ENCODE results near the gene FASTK. TPM values are rescaled to one million over a fixed set of nuclear protein-coding genes. Genes with fewer than 3 reads are reported as not detected.

Gene FASTK, protein sequence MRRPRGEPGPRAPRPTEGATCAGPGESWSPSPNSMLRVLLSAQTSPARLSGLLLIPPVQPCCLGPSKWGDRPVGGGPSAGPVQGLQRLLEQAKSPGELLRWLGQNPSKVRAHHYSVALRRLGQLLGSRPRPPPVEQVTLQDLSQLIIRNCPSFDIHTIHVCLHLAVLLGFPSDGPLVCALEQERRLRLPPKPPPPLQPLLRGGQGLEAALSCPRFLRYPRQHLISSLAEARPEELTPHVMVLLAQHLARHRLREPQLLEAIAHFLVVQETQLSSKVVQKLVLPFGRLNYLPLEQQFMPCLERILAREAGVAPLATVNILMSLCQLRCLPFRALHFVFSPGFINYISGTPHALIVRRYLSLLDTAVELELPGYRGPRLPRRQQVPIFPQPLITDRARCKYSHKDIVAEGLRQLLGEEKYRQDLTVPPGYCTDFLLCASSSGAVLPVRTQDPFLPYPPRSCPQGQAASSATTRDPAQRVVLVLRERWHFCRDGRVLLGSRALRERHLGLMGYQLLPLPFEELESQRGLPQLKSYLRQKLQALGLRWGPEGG
- 36.0 and 38.9 TPM in 2 replicates for total RNA-seq

DNA sequence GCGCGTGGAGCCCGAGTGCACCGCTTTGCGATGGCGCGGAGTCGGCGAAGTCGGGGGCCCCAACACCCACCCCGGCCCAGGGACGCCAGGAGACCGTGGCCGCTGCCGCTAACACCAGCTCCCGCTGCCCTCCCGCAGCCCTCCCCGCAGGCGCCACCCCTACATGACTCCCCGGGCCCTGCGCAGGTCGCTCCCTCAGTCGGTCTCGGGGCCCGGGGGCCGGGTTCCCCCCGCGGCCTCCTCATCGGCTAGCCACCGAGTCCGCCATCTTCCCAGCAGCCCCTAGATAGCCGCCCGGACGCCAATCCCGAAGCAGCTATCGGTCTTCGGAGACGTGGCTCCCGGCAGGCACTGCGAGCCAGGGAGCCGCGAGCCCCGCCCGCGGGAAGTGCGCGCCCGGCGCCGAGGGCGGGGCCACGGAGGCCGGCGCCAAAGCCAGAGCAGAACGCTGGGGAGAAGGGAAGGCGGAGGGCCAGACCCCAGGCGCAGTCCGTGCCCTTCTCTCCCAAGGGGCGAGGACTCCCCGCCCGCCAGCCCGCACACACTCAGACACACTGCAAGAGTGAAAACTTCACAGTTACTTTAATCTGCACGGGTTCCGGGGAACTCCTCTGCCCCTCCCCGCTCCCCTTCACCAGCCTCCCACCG, at the start of gene FASTK:
Gene FASTK (minus strand): TSS at position 288 of the 648 bp plus-strand sequence. CDS start 43 bp downstream, at position 245.
- peak; percentile 87 to 93 for DNase-seq (ENCODE audit: low read depth in 2 of 2)

DNA sequence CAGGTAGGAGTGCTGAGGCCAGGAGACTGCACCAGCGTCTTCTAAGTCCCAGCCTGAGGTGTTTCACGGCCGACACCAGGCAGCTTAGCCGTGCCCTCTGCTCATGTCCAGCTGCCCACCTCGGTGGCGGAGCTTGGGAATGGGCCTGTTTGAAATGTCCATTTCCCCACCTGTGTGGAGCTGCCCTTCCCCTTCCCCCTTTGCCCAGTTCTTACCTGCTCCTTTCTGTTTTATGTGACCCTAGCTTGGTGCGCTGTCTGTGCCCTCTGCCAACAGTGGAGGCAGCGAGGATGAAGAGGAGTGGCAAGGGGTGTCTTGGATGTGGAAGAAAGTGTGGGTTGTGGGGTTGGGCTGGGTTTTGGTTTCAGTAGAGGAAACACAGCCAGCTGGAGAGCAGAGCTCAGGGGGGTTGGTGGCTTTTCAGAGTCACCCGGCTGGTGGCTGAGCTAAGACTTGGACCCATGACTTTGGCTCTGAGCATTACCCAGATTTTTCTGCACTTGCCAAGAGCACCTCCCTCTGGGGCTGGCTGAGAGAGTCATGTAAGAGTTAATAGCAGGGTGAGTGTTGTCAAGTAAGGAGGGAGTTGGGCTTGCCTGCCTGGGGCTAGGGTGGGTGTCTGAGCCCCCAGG, 49.5 kb upstream of the FASTK start:
- DNase-seq (ENCODE audit: low read depth in 2 of 2) = no peak

DNA sequence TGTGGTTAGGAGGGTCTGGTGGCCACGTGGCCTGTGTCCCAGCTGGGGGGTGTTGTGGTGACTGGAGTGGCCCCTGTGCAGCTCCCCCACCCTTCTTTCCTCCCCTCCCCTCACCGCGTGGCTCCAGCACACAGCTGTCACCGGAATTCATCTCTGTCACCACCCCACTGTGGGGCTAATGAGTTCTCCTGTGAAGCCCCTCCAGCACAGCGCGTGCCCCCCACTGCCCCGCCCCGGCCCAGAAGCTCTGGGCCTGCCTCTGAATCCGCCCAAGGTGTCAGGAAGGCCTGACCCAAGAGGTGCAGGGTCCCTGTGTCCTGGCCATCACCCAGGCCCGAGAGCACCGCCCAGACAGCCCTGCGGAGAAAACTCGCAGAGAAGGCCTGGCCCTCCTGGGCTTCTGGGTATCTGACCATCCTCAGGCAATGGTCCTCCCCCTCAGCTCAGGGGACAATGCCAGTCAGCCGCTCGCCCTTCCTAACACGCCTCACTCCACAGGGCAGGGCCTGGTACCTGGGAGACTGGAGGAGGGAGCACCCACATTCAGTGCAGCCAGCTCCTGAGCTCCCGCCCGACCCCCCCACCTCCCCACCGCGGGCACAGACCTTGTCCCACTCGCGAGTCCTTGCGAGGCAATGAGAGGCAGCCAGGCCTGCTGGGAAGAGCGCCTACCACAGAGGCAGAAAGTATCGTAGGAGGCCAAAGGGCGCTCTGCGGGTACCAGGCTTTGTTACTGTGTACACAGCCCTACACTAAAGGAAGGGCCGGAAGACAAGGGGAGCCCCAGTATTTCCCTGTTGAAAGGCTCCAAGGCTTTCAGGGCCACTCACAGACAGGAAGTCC, 48.7 kb upstream of the FASTK start:
- no peak for DNase-seq (ENCODE audit: low read depth in 2 of 2)

DNA sequence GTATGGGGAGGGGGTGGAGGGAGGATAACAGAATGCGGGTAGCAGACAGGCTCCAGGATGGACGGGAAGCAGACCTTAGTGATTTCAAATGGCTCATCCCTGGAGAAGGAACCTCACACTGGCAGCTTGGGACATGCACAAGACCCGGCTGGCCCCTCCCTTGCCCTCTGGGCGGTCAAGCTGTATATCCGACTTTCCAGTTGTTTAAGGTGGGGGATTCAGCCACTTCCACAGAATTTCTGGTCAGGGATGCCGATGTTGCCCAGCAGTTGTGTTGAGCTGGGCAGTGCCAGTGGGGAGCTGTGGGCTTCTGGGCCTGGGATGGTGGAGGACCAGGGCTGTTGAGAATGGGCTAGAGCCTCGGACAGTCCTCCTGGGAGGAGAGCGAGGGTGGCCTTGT, 48.1 kb upstream of the FASTK start:
- no peak for DNase-seq (ENCODE audit: low read depth in 2 of 2)

DNA sequence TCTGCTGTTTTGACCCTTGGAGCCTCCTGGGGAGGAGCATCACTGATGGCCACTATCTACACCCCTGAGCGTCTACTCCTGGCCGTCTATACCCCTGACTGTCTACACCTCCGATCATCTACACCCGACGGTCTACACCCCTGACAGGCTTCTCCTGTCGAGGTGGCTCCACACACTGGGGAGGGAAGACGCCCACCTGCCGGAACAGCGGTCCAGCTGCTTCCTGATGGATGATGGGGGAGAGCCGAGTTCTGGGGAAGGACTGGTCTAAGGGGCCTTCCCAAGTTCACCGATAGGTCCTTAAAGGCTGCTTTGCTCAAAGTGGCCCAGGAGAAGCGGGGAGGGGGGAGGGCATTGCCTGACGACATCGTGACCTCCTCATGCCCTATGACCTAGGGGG, 47.5 kb upstream of the FASTK start:
- no peak for DNase-seq (ENCODE audit: low read depth in 2 of 2)

DNA sequence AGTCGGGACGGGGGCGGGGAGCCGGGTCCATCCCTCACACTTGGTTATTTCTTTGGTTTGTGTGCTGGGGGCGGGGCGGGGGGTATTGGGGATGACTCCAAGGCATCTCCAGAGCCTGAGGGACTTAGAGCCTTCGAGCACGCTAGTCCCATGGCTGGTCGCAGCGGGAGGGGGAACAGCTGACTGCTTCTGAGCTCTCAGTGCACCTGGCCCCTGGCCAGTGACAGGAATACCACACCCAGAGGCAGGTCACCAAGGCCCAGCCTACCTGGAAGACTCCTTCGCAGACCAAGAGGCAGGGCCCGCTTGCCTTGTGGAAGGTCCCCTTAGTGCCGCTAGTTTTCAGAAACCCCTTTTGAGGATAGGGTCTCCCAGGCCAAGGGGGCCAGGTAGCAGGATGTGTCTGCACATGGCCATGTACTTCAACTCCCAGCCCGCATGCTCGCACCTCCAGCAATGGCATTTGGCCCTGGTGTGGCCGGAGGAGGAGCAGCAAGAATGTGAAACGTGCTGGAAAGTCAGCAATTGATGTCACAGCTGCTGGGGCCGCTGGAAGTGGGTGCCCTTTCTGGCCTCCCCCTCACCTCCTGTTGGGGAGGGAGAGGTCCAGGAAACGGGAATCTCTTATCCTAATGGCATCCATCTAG, 46.0 kb upstream of the FASTK start:
- DNase-seq (ENCODE audit: low read depth in 2 of 2) = no peak

DNA sequence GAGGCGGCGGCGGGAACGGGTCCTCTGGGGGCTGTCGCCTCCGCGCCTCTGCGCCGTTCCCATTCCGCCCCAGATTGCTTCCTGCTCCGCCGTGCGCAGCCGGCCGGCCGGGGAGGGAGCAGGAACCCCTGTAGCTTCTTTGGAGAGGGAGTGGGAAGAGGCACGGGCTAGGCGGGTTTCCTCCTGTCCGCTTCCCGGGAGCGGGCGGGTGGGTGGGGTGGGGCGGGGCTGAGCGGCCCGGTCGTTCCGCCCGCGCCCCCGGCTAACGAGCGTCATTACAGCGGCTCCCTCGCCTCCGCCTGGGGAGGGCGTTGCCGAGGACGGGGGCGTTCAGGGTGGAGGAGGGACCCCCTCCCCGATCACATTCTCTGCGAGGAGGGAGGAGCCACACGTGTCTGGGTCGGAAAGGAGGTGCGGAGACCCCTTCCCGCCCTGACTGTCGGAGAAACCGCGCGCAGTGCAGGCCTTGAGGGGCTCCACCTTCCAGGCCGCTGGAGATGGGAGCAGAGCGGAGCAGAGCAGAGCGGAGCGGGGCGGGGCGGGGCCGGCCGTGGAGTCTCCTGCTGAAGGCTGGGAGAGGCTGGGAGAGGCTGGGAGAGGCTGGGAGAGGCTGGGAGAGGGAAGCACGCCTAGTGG, 45.4 kb upstream of the FASTK start:
- no peak for DNase-seq (ENCODE audit: low read depth in 2 of 2)

DNA sequence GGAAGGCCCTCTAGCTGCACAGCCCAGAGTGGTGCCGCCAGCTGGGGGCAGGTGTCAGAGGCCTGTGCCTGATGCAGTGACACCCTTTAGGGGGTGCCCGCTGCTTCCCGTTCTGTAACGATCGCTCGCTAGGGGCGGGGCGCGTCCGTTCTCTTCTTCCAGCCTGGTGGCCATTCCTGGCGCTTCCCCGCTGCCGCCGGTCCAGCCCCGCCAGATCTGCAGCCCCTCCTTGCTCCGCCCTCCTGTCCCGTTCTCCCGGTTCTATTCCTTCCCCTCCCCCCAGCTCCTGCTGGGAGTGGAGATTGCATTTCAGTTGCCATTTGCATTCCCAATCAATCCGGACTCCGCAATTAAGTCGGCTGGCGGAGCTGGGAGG, 44.8 kb upstream of the FASTK start:
- no peak for DNase-seq (ENCODE audit: low read depth in 2 of 2)

DNA sequence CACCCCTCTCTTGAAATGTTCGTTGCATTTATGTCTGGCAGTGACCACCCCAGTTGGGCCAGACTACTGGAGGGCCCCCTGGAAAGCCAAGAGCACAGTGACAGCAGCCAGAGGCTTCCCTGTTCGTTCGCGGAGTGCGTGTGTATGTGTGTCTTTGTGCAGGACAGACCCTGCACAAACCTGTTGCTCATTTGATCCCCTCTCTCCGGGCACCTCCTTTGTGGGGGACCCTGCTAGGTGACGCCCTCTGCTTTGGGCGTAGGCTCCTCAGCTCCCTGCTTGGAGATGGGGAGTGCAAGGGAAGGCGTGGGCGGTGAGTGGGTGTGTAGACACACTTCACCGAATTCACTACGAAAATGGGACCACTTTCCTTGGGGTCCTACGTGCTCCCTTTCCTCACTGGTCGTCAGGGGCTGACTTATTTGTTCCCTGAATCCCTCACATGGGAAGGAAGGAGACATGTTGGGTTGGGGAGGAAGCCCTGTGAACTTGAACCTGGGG, 44.3 kb upstream of the FASTK start:
- DNase-seq (ENCODE audit: low read depth in 2 of 2) = no peak

DNA sequence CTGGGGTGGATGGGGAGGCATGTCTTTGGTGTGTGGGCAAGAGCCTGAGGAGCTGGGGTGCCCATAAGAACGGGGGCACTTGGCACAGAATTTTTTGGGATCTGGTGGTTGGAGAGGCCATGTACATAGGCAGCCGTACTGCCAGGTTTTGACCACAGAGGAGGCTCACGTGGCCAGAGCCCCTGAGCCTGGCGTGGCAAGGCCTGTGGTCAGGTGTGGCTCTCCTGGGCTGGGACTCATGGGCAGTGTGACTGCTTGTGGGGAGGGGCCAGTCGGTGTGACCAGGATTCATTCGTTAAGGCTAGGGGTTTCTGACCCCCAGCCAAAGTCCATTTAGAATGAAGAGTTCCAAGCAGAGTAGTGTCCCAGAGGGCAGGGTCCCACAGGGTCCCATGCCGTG, 43.9 kb upstream of the FASTK start:
- DNase-seq (ENCODE audit: low read depth in 2 of 2) = no peak

DNA sequence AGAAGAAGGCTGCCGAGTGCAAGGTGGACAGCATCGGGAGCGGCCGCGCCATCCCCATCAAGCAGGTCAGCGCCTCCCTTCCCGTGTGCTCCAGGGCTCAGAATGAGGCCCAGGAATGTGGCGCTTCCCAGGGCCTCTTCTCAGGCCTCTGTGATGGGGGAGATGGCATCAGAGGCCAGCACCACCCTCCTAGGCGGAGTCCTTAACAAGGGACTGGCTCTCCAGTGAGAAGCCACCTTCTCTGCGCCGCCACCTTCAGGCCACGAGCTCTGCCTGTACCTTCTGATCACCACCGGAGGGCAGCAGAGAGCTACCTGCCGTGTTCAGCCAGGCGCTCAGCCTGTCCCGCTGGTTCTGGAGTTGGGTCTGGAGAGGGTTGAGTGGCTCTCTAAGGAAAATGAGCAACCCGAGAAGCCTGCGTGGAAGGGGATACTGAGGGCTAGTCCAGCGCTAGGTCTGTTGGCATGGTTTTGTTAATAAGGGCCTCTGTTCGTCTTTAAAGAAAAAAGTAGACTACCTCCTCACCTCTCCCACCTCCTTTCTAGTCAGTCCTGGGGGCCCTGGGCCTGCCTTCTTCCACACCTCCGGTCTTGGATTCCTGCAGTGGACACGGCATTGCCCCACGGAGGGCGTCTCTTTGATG, 43.3 kb upstream of the FASTK start:
- DNase-seq (ENCODE audit: low read depth in 2 of 2) = peak; percentile 79 to 86

DNA sequence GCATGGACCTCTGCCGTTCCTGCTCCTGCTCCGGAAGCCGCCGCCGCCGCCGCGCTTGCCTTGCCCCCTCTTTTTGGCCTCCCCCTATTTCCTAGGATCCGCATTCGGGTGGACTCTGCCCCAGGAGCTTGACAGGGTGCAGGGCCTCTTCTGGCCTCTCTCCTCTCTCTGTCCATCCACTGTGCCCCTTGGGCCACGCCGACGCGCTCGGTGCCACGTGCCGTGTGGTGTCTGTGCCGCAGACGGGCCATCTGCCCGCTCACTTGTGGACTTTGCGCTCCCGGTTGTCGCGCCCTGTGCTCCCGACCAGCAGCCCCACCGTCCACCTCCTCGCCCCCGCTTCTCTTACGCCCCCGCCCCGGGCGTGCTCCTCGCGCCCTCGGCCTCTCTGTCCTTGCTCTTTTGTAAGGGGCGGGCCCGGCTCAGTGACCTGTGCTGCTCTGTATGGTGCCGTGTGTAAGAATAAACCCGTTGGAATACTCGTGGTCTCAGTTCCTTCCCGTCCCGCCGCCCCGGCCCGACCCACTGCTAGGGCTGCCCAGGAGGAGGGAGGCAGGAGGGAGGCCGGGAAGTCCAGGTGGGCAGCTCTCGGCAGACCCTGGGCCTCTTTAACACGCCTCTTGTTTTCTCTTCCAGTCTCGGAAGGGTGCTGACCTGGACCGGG, 42.7 kb upstream of the FASTK start:
- DNase-seq (ENCODE audit: low read depth in 2 of 2) = no peak

DNA sequence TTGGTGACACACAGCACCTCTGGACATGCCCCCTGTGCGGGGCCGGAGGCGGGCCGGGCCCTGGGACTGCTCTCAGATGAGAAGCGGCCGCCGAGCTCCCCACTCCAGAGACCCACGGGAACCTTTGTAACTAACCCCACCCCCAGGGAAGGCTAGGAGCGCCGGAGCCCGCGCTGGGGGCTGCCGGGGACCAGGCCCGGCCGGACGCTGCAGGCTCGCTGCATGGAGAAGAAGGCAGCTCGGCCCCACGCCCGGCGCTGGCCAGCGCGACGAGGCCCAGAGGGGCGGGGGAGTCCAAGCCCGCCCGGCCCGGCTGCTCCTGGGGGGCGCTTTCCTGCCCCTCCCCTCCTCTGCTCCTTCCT, 42.2 kb upstream of the FASTK start:
- DNase-seq (ENCODE audit: low read depth in 2 of 2) = no peak

DNA sequence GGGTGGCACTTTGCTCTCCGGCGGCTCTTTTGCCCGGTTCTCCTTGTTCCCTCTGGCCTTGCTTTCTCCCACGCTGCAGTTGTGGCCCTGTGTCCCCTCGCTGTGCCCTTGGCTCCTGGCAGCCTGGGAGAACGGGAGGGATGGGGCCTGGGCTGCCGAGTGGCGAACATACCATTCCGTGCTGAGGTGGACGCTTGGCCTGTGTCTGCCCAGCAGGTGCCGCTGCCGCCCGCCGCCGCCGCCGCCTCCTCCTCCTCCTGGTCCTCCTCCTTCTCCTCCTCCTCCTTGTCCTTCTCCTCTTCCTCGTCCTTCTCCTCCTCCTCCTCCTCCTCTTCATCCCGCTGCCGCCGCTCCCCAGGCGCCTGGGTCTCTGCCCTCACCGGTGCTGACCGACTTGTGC, 41.7 kb upstream of the FASTK start:
- DNase-seq (ENCODE audit: low read depth in 2 of 2) = no peak

DNA sequence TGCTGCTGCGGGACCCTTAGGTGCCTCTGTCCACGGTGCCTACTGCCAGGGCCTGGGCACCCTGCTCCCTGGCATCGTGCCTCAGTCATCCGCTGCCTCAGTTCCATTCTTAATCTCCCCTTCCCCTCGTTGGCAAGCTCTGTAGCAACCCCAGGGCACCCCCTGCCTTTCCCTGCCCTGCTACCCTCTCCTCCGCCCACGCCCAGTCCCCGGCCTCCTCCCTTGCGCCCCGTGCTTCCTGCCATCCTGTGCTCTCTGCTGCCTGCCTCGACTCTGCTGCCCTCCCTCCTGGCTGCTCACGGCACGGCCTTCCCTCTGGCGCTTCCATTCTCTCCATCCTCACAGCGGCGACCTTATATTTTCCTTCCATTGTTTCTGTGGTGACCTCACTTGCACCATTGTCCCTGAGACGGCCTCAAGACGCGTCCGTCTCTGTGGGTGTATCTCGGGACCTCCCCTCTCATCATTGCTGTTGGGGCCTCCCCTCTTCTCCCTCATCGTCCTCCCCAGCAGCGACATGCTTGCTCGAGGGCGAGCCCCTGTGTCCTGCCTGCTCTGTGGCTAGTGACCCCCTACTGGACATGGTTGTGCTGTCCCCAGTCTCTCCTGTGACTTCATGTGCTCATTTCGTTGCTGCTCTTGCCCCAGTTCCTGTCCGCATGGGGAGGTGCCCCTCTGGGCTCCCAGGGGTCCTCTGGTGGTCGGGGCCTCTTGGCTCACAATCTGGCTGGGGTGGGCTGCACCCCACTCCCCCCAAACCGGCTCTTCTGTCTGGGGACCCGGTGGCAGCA, 41.0 kb upstream of the FASTK start:
- DNase-seq (ENCODE audit: low read depth in 2 of 2) = no peak

DNA sequence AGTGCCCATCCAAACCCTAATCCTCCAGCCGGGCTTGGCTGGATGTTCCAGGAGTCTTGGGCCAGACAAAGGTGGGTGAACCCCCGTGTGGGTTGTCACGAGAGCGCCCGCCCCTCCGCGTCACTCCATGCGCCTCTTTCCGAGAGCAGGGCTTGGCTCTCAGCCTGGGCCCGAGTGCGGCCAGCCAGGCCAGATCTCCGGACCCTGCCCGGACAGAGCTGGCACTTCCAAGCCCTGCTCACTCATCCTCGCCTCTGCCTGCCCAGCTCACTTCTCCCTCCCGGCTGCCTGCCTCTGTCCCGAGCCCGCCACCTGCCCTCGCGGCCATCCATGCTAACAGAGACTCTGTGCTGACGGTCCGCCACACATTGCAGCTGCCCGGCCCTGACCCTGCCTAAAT, 40.3 kb upstream of the FASTK start:
- no peak for DNase-seq (ENCODE audit: low read depth in 2 of 2)

DNA sequence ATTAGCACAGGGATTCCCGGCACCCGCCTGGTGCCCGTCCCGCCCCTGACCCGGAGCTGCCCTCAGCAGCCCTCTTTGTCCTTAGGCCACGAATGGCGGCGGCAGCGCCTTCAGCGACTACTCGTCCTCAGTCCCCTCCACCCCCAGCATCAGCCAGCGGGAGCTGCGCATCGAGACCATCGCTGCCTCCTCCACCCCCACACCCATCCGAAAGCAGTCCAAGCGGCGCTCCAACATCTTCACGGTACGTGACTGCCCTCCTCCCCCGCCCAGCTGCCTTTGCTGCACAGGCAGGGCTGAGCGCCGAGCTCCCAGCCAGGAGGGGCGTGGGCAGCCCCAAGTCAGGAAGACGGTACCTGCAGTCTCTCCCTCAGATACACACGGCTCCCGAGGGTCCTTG, 39.3 kb upstream of the FASTK start:
- no peak for DNase-seq (ENCODE audit: low read depth in 2 of 2)

DNA sequence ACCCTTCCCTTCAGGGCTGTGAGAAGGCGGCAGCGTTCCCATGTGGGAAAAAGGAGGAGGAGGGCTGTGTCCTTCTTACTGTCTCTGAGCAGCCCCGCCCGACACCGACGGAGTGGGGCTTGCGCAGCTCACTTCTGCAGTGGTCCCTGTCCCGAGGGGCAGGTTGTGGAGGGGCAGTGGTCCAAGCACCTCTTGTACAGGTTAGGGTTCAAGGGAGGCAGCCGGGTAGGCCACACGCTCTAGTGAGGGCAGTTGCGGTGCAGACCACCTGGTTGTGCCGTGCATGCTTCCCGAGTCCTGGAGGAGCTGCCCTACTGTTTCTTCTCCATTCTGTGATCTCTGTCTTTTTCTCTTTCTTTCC, 38.4 kb upstream of the FASTK start:
- no peak for DNase-seq (ENCODE audit: low read depth in 2 of 2)

Measured in lung microvascular endothelial cell (primary cell).